Cardiac muscle cell (in vitro differentiated cells and primary cell): ENCODE results near the gene AQP6. TPM values are rescaled to one million over a fixed set of nuclear protein-coding genes. Genes with fewer than 3 reads are reported as not detected.

ENCODE experiments used
- DNase-seq, 2 donors: peaks; one replicate each; pipeline versions ENCODE4 v3.0.0 to v3.0.0-alpha.2; 2010 to 2017; ENCODE audit warnings: low read depth in 1 of 2, low spot score in 1 of 2
- H3K27ac ChIP-seq: fragments of 200-600 bp; sonication (generic); 2 replicates; pipeline ENCODE4 v1.5.1; 2016
- H3K27me3 ChIP-seq: fragments of 200-600 bp; sonication (generic); 2 replicates; pipeline ENCODE4 v1.6.0; 2016; ENCODE audit warnings: control low read depth
- H3K36me3 ChIP-seq: fragments of 200-600 bp; sonication (generic); 2 replicates; pipeline ENCODE4 v1.5.1; 2016; ENCODE audit warnings: control low read depth
- H3K4me1 ChIP-seq: fragments of 200-600 bp; sonication (generic); 2 replicates; pipeline ENCODE4 v1.8.1; 2017; ENCODE audit warnings: low read depth, mild to moderate bottlenecking, mixed run types
- H3K4me3 ChIP-seq: fragments of 200-600 bp; sonication (generic); 2 replicates; pipeline ENCODE4 v1.5.1; 2016; ENCODE audit warnings: mild to moderate bottlenecking
- H3K9me3 ChIP-seq: fragments of 200-600 bp; sonication (generic); 2 replicates; pipeline ENCODE4 v1.5.1; 2017; ENCODE audit warnings: low read depth, mild to moderate bottlenecking, control low read depth
- CTCF ChIP-seq: IDR thresholded peaks from 2 replicates; pipeline ENCODE4 v1.5.1; 2012; ENCODE audit warnings: low read depth, mild to moderate bottlenecking, low read length
- polyA plus RNA-seq: library from polyadenylated mRNA; unstranded; fragments of >200 nt; fragmentation: Nextera tagmentation; extraction: Ambion mirVana; gene quantifications from 2 replicates; pipeline ENCODE4 v1.2.1, GENCODE V29; 2016
- total RNA-seq: library from RNA; depleted of rRNA; stranded (reverse); fragments of >200 nt; gene quantifications from 2 replicates; pipeline ENCODE4 v1.2.3, GENCODE V29; 2016

The AQP6 gene
- total and polyA plus RNA-seq, 2 experiments from 2014 or later = 0.26 to 1.8 TPM

GRCh38 chr12:49951411-49952240 is 21.1 kb upstream of the AQP6 start:
- TF ChIP-seq CTCF = no peak
- peaks cover 14% of the 10 kb centered on the region for H3K27me3 ChIP-seq
- H3K4me1 ChIP-seq = no peaks in the 10 kb centered on the region
- DNase-seq = no peak
- no peak overlapping the region for H3K4me3 ChIP-seq
- H3K9me3 ChIP-seq = no peaks in the 10 kb centered on the region
- no peak overlapping the region for H3K27ac ChIP-seq
- H3K36me3 ChIP-seq = no peaks in the 10 kb centered on the region

- no peak for TF ChIP-seq CTCF
- DNase-seq = no peak
- Histone ChIP-seq H3K9me3 (no peaks in the 10 kb centered on the region), H3K27ac (no peak overlapping the region), H3K4me3 (no peak overlapping the region), H3K27me3 (peaks cover 23% of the 10 kb centered on the region), H3K4me1 (no peaks in the 10 kb centered on the region), H3K36me3 (no peaks in the 10 kb centered on the region)
Observed at GRCh38 chr12:49952391-49953055, 20.2 kb upstream of the AQP6 start.

GRCh38 chr12:49953151-49953550 is 19.6 kb upstream of the AQP6 start:
- no peaks in the 10 kb centered on the region for H3K36me3 ChIP-seq
- no peaks in the 10 kb centered on the region for H3K4me1 ChIP-seq
- no peak overlapping the region for H3K4me3 ChIP-seq
- peaks cover 30% of the 10 kb centered on the region for H3K27me3 ChIP-seq
- H3K27ac ChIP-seq = no peak overlapping the region
- DNase-seq = no peak
- no peak for TF ChIP-seq CTCF
- H3K9me3 ChIP-seq = no peaks in the 10 kb centered on the region

GRCh38 chr12:49953961-49954846 is 18.5 kb upstream of the AQP6 start:
- peaks cover 40% of the 10 kb centered on the region for H3K27me3 ChIP-seq
- H3K27ac ChIP-seq = no peak overlapping the region
- H3K9me3 ChIP-seq = no peaks in the 10 kb centered on the region
- H3K4me3 ChIP-seq = no peak overlapping the region
- DNase-seq = no peak
- H3K4me1 ChIP-seq = peaks cover under 1% of the 10 kb centered on the region
- TF ChIP-seq CTCF = no peak
- H3K36me3 ChIP-seq = no peaks in the 10 kb centered on the region
